ENCODE measurements around the gene CTNNA3.

The CTNNA3 gene

DNA sequence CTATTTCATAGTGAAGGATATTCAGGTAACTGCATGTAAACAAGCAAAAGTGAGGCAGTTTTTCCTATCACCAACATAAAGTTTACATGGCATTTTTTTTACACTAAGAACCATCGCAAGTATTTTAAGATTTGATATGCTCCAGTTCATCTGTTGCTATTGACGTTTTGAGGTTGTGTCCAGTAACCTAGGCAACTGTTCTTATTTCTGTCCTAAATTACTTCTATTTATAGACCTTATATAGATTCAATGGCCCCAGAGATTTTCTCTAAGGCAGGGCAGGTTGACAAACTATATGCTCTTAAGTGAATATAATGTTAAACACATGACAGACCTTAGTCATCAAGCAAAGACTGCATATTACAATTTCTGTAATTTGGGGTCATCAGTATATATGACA, 1600.4 kb downstream of the CTNNA3 start:
- DNase-seq (ENCODE audit: low read depth), result no peak

DNA sequence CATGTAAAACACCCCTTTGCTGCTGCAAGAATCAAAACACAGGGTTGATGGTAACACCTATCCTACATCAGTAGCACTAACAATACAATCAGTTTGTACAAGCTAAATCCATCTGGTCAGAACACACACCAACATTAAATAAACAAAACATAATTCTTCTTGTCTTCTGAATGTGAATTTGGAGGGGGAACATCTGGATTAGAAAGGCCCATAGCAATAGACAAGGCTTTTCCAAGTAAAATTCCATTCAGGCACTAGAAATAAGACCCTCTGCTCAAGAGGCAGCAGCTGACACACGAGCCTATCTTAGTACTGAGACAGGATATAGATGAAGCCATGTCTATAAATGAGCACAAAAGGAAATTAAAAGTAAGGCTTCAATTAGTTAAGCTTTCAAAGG, 1610.1 kb downstream of the CTNNA3 start:
- DNase-seq (ENCODE audit: low read depth), result no peak

DNA sequence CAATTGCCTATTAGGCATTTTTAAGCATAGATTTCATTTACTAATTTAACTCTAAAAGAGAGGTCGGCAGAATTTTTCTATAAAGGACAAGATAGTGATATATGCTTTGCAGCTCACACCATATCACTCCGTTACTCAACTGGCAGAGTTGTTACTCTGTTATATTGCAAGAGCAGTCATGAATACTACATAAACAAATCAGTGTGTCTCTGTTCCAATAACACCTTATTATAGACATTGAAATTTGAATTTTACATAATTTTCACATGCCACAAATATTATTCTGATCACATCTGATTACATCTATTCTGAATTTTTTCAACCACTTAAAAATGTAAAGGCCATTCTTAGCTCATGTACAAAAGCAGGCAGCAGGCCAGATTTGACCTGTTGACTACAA, 1624.1 kb downstream of the CTNNA3 start:
- no peak for DNase-seq (ENCODE audit: low read depth)

DNA sequence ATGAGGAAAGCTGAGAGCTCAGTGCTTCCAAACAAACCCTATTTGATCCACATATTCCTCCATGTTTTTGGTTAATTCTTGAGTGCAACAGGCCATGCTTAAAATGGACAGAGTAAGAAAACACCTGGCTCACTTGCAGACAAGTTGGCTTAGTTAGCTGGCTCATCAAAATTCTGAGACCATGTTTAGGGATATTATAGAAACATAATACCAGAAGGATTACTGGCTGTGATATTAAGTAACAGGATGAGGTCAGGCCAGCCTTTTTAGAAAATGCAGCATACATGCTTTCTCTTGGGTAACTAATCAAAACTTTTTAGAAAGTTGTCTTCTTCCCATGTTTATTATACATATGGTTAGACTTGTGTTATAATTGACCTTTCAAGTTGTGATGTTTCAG, 1637.4 kb downstream of the CTNNA3 start:
- DNase-seq (ENCODE audit: low read depth), result no peak

DNA sequence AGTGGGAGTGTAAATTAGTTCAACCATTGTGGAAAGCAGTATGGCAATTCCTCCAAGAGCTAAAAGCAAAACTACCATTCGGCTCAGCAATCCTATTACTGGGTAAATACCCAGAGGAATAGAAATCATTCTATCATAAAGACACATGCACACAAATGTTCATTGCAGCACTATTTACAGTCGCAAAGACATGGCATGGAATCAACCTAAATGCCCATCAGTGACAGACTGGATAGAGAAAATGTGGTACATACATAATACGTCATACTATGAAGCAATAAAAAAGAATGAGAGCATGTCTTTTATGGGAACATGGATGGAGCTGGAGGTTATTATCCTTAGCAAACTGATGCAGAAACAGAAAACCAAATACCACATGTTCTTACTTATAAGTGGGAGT, 1646.7 kb downstream of the CTNNA3 start:
- no peak for DNase-seq (ENCODE audit: low read depth)

DNA sequence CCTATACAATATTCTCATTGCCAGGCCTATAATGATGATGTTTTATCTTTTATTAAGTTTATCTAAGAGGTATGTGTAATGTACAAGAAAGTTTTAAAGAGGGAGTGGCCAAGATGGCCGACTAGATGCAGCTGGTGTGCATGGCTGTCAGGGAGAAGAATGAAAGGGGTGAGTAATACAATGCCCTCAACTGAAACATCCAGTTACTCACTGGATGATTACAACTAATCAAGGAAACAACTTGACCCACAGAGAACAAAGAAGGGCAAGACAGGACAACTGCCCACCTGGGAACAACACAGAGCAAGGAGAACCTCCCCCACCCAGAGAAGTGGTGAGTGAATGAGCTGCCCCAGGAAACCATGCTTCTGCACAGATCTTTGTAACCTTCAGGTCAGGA, 1650.1 kb downstream of the CTNNA3 start:
- DNase-seq (ENCODE audit: low read depth), result no peak

DNA sequence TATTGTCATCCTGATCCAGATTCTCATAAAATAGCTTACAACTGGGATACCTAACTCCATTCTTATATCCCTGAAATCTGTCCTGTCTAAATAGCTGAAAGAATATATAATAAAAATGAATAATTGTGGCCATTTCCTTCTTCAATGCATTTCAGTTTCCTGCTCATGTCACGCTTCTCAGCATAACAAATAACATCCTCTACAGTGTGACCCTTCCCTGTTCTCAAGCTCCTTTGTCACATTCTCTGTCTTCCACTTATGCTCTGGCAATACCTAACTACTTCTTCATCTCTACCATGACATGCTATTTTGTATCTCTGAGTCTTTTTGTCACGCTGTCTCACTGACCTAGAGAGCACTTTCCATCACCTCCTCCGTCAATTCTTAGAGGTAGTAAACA, 1654.2 kb downstream of the CTNNA3 start:
- no peak for DNase-seq (ENCODE audit: low read depth)

DNA sequence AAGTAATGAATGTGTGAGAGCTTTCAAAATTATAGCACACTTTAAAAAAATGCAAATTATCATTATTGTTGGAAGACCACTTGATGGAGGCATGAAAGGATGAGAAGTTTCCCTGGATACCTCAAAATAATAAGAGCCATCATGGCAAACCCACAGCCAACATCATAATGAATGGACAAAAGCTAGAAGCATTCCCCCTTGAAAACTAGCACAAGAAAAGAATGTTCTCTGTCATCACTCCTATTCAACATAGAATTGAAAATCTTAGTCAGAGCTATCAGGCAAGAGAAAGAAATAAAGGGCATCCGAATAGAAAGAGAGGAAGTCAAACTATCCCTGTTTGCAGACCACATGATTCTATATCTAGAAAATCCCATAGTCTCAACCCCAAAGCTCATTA, 1657.4 kb downstream of the CTNNA3 start:
- no peak for DNase-seq (ENCODE audit: low read depth)

DNA sequence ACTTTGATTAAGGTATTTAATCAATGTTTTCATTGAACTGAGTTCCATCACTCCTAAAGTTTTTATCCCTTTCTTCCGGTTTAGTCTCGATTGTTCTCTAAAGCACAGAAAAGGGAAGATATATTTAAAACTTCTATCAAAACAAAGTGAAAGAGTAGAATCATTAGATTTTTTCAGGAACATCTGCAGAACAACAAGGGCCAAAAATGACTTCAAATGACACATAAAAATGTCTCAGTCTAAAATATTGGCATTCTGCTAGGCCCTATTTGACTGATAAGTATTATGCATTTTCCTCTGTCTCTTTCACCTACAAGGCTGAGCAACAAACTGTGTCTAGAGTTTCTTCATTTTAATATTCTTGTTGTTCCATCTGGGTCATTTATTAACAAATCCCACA, 1669.7 kb downstream of the CTNNA3 start:
- no peak for DNase-seq (ENCODE audit: low read depth)

DNA sequence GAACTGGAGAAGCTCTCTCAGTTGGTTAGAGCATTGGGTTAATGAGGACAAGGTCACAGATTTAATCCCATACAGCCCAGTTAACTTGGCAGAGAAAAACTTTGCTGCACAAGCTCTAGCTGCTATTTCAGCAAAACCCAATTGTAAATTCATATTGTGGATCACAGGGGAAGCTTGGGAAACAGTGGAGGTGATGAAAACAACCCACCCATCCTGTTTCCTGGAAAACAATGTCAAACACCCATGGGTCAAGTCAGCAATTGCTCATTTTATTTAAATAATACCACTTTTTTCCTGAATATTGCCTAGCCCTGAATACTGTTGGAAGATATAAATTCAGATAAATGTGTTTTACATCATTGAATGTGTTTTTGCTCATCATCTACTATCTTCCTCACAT, 1670.8 kb downstream of the CTNNA3 start:
- no peak for DNase-seq (ENCODE audit: low read depth)

DNA sequence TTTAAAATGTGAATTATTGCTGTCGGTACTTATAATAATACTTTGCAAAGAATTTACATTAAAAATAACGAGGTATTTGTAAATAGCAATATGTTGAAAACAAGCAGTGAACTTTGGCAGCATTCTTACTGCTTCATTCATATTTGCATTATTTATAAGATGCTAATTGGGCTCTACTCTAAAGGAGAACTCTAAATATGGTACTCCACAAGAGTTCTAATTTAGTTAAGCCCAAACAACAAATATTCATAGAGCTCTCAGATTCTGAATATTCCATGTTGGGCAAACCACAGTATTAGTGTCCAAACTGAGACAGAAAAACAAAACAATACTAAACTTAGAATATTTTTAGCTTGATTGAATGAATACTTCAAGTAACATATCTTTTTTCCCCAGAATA, 1674.6 kb downstream of the CTNNA3 start:
- no peak for DNase-seq (ENCODE audit: low read depth)

DNA sequence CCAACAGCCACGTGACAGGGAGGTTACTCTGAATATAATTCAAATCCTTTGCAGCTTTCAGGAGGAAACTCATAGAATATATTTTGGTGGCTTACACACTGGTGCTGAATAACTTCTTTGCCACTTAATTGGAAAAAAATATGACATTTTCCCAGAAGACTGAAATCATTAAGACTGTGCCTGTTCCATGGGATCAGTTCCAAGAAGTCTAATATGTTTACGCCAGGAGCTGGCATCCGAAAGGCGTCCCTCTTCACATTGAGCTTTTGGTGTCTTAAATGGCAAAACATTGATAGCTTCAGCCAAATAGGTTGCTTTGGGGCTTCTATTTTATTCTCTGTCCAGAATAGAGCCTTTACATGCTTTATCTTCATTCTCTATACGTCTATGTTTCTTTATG, 1687.8 kb downstream of the CTNNA3 start:
- DNase-seq (ENCODE audit: low read depth), result no peak

DNA sequence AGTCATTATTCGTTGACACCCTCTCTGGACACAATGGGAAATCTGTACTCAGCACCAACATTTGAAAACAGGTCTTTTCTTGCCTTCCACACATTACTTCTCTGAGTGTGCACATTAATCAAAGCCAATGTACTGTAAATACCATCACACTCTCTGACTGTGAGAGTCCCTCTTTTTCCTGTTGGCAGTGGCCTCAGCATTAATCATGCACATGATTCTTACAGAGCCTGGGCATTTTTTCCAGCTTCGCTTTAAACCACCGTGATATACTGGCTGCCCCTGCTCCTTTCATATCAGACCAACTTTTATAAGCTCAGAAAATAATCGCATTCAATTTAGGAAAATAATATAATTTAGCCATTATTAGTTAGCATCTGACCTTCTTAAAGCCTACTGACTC, 1689.6 kb downstream of the CTNNA3 start:
- no peak for DNase-seq (ENCODE audit: low read depth)

DNA sequence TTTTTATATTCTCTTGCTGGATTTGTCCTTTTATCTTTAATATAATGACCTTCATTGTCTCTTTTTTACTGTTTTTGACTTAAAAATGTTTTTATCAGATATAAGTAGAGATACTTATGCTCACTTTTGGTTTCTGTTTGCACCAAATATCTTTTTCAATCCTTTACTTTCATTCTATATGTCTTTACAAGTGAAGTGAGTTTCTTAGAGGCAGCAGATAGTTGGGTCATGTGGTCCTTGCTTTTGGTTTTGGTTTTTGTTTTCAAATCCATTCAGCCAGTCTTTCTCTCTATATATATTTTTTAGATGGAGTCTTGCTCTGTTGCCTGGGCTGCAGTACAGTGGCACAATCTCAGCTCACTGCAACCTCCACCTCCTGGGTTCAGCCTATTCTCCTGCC, 1702.5 kb downstream of the CTNNA3 start:
- DNase-seq (ENCODE audit: low read depth), result no peak

DNA sequence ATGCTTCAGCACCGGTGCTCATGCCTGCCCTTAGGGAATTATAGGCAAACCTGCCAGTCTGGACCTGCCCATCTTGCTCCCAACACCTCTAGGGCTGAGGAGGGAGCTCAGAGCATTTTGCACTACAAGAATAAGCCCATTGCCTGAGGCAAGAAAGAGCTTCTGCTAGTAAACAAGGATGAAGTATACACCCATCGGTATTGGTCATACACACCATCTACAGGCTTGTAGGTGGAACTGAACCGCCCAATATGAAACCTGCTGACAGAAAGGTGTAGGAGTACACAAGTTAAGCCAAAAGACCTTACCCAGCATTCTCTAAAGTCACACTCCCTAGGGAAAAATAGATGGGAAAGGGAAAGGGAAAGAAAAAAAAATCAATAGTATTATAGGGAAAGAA, 1727.1 kb downstream of the CTNNA3 start:
- DNase-seq (ENCODE audit: low read depth), result no peak

DNA sequence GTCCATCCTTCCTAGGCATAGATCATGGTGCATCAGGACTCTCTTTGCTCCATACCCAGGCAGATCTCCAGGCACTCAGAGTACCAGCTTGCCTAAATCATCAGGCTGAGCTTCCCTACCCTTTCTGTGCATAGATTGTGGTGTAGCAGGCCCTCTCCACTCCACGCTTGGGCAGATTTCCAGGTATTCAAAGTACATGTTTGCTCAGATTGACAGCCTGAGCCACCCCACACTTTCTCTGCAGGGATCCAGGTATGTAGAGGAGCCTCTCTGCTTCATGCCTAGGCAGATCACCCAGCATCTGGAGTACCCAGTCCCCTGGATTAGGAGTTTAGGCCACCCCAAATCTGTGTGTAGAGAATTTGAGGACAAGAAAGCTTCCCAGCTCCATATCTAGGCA, 1727.6 kb downstream of the CTNNA3 start:
- no peak for DNase-seq (ENCODE audit: low read depth)

DNA sequence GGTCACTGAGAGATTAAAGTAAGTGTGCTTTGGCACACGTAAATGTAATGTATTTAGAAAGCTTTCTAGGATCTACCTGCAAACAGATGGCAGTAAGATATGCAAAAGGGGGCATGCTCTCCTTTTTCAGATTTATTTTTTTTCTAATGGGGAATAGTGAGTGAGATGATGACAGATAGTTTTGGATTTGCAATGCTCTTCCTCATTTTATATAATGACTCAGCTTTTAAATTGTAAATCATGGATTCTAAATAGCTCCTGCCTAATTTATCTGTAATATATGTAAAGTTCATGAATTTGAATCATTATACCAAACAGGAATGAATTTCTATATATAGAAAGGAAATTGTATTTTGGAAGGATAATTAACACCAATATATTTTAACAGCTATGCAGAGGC, 1731.8 kb downstream of the CTNNA3 start:
- no peak for DNase-seq (ENCODE audit: low read depth)

DNA sequence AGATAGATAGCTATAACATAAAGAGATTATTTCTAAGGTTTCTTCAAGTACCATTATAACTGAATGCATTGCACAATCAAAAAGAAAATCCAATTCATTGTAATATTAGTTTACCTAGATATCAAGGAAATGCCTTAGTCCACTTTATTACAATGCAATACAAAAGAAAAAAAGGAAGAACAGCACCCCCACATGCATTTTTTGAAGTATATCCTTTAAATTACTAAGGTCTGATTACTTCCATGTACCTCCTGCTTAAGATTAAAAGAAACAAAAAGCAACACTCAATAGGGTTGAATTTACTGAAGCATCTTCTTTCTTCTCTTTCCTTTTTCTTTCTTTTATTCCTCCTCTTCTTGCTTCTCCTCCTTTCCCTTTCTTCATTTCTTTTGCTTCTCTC, 1743.9 kb downstream of the CTNNA3 start:
- no peak for DNase-seq (ENCODE audit: low read depth)

DNA sequence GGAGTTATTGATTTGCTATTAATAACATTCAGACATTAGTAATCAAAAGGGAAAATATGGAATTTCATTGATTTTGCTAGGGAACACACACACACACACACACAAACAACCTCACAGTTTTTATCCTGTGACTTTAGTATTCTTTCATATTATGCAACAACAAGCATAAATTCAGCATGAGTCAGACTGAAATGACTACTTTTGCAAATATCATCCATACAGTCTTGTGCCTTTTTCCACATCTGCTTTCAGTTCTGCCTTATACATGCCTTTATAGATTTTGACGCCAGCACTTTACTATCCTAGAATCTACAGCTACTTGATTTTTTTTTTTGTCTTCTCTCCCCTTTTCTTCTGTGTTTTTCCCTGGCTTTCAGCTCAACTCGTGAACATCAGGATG, 1745.9 kb downstream of the CTNNA3 start:
- peak; percentile 18 for DNase-seq (ENCODE audit: low read depth)

DNA sequence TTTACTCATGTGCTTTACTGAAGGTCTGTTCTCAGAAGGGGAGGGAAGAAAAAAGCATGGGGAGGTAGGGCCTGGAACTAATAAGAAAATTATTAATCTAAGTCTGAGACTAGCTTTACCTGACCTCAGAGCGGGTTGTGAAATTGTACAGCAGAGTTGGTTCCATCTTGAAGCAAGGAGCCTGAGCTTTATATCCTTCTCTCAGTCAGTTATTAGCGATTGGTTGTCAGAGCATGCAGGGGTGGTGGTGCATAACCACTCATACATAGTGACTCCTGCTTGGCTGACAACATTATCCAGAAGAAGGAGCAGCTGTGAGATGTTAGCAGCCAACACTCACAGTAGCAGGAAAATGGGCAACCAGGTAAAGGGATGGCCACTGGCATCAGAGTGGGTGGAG, 1746.5 kb downstream of the CTNNA3 start:
- no peak for DNase-seq (ENCODE audit: low read depth)

DNA sequence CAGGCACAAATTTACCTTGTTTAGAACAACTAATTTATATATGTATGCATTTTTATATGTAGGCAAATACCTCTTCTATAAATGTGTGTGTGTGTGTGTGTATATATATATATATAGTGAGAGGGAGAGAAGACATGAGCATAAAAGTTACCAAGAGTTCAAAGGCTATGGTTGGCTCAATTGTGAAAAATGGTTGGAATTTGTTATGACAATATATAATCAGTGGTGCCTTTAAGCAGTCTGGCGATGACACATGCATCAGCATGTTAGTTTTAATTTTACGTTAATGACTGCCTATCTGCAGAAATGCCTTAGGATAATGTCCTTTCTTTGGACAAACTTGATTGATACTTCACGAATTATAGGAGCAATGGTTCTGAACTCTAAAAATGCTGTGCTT, 1750.9 kb downstream of the CTNNA3 start:
- no peak for DNase-seq (ENCODE audit: low read depth)

DNA sequence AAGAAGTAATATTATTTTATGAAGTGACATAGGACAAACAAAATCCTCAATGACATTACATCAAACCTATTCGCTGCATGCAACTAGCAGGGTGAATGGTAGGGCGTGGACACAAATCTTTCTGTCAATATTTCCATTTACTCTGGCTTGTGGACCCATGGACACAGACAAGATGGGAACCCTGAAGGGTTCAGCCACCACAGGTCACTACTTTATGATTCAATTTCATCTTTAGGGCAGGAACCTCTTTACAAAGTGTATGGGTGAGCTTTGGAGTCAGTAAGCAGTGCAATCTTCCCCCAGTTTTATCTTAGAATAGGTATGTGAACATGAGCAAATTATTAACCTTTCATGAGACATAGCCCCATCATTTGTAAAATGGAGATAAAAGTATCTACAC, 1752.5 kb downstream of the CTNNA3 start:
- DNase-seq (ENCODE audit: low read depth), result no peak

DNA sequence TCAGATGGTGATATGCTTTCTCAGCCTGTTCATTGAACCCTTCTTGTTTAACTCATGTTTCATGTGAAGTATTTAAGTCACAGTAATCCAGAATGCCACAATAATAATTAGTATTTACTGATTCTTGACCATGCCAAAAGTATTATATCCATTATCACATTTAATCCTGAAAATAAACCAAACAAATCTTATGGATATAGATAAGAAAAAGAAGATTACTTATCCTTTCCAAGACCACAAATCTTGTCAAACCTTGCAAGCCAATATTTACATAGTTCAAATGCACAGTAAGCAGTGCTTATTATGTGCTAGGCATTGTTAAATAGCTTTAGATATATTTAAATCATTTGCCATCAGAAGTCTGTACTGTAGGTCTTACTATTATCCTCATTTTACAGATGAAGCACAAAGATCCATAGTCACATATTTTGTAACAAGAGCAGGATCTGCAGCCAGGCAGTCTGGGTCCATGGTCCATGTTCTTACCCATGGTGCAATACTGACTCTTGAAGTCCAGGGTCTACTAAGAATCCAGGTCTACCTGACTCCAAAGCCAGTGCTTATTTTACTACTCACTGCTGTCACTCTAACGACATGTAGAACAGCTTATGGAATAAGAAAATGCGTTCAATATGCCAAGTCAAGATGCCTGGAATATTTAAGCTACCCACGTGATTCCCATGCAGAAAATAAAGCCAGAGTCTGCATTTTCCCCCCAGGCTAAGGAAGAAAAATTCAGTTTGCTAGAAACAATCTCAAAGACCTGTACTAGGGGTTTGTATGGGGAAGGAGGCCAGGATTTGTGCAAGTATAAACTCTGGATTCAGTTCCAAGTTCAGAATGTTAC, 1755.0 kb downstream of the CTNNA3 start:
- DNase-seq (ENCODE audit: low read depth), result no peak

DNA sequence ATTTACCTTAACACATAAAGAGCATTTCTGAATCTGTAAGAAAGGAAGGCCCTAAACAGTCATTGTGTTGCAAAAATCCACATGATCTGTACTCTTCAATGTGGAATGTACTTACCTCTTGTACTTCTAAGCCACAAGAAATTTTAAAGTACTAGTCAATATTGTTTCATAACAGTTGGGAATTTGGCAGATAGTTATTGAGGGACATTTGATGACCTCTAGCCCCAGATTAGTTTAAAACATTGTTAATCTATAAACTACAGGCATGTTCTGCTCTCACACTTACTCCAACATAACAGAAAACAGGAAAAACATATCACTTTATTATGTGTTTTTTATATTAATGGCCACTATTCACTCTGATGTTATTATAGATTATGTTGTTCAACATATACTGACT, 1755.9 kb downstream of the CTNNA3 start:
- DNase-seq (ENCODE audit: low read depth), result no peak

All from iris pigment epithelial cell (primary cell).